GM13977 (cell line): Measurements from ENCODE around the gene ELFN1.

Source experiments
- DNase-seq: peaks from one replicate; pipeline ENCODE4 v3.0.0; 2012; ENCODE audit warnings: low spot score
- CTCF ChIP-seq: IDR thresholded peaks from 2 replicates; pipeline ENCODE4 v1.5.1; 2012; ENCODE audit warnings: mild to moderate bottlenecking, control low read depth; ENCODE audit not compliant: insufficient read depth; ENCODE audit errors: extremely low read depth, missing control alignments
- in situ Hi-C: fragments of 300-500 bp; cut with MboI; formaldehyde crosslinking; loops from one replicate; pipeline ENCODE4 v1.12.0; 2022; ENCODE audit warnings: low sequenced_read_pairs, low pct_unique_long_range_greater_than_20kb, mixed read lengths, inconsistent platforms; ENCODE audit not compliant: unreplicated experiment

The ELFN1 gene

GRCh38 chr7:1646391-1646790 is 23.7 kb upstream of the ELFN1 start:
- TF ChIP-seq CTCF = no peak
- in situ Hi-C loops = no loop called here
- DNase-seq = no peak

- in situ Hi-C loops = no loop called here
- DNase-seq = no peak
- no peak for TF ChIP-seq CTCF
These were observed 22.9 kb upstream of the ELFN1 start for GRCh38 chr7:1646957-1647891.

- DNase-seq = no peak
These were observed 22.0 kb upstream of the ELFN1 start for GRCh38 chr7:1647961-1648672.

GRCh38 chr7:1649751-1650326 is 20.2 kb upstream of the ELFN1 start:
- no peak for TF ChIP-seq CTCF
- in situ Hi-C loops = no loop called here
- no peak for DNase-seq

More at GRCh38 chr7:1647961-1648672, 22.0 kb upstream of the ELFN1 start:
- TF ChIP-seq CTCF = no peak
- in situ Hi-C loops = no loop called here

GRCh38 chr7:1650363-1651030 is 19.6 kb upstream of the ELFN1 start:
- in situ Hi-C loops = no loop called here
- DNase-seq = no peak
- TF ChIP-seq CTCF = no peak

- no peak for TF ChIP-seq CTCF
- DNase-seq = no peak
- in situ Hi-C loops = no loop called here
These were observed 19.0 kb upstream of the ELFN1 start for GRCh38 chr7:1651031-1651446.
